Progenitor cell of endocrine pancreas (in vitro differentiated cells): ENCODE measurements around the gene GJA9. TPM values are rescaled to one million over a fixed set of nuclear protein-coding genes. Genes with fewer than 3 reads are reported as not detected.

Experiments used
- DNase-seq: peaks from one replicate; pipeline ENCODE4 v3.0.0; 2021; ENCODE audit warnings: low spot score; ENCODE audit not compliant: unreplicated experiment
- H3K27ac Mint-ChIP-seq: 2 replicates; pipeline ENCODE4 v1.8.0; 2021; ENCODE audit warnings: mild to moderate bottlenecking, moderate library complexity, mixed read lengths
- H3K27me3 Mint-ChIP-seq: 2 replicates; pipeline ENCODE4 v1.8.0; 2021; ENCODE audit warnings: mixed read lengths
- H3K36me3 Mint-ChIP-seq: 2 replicates; pipeline ENCODE4 v1.8.0; 2022; ENCODE audit warnings: mixed read lengths; ENCODE audit not compliant: insufficient read depth
- H3K4me1 Mint-ChIP-seq: 2 replicates; pipeline ENCODE4 v1.8.0; 2021; ENCODE audit warnings: low read depth, mixed read lengths
- H3K4me3 Mint-ChIP-seq: 2 replicates; pipeline ENCODE4 v1.8.0; 2021; ENCODE audit warnings: low read depth, mild to moderate bottlenecking, moderate library complexity, mixed read lengths
- H3K9me3 Mint-ChIP-seq: 2 replicates; pipeline ENCODE4 v1.8.0; 2021; ENCODE audit warnings: low read depth, mixed read lengths
- total RNA-seq: library from RNA; stranded (reverse); gene quantifications from 2 replicates; pipeline ENCODE4 v1.2.1, GENCODE V29; 2021
- TF ChIP-seq, protein P1 (sequence below): fragments of 200-600 bp; sonication (generic); IDR thresholded peaks from one replicate; pipeline ENCODE4 v1.5.0; 2021; ENCODE audit warnings: antibody characterized with exemption, mild to moderate bottlenecking; ENCODE audit not compliant: unreplicated experiment

GJA9 gene
- total RNA-seq, 1 donor from 2014 or later = not detected

DNA sequence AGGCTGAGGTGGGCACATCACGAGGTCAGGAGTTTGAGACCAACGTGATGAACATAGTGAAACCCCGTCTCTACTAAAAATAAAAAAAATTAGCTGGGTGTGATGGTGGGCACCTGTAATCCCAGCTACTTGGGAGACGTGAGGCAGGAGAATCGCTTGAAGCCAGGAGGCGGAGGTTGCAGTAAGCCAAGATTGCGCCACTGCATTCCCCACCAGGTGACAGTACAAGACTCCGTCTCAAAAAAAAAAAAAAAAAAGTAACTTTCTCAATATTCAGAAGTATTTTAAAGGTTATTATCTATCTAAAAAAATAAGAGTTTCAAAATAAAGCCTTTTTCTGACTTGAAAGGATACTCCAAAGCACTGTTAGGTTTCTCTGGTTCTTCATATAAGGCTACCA is 14.2 kb downstream of the GJA9 start:
- no peaks in the 10 kb centered on the region for H3K27me3 Mint-ChIP-seq
- peaks cover 1% of the 10 kb centered on the region for H3K36me3 Mint-ChIP-seq
- H3K4me3 Mint-ChIP-seq = no peak overlapping the region
- DNase-seq = no peak
- H3K9me3 Mint-ChIP-seq = no peaks in the 10 kb centered on the region
- H3K27ac Mint-ChIP-seq = no peak overlapping the region
- TF ChIP-seq, protein P1, sequence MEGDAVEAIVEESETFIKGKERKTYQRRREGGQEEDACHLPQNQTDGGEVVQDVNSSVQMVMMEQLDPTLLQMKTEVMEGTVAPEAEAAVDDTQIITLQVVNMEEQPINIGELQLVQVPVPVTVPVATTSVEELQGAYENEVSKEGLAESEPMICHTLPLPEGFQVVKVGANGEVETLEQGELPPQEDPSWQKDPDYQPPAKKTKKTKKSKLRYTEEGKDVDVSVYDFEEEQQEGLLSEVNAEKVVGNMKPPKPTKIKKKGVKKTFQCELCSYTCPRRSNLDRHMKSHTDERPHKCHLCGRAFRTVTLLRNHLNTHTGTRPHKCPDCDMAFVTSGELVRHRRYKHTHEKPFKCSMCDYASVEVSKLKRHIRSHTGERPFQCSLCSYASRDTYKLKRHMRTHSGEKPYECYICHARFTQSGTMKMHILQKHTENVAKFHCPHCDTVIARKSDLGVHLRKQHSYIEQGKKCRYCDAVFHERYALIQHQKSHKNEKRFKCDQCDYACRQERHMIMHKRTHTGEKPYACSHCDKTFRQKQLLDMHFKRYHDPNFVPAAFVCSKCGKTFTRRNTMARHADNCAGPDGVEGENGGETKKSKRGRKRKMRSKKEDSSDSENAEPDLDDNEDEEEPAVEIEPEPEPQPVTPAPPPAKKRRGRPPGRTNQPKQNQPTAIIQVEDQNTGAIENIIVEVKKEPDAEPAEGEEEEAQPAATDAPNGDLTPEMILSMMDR = no peak
- H3K4me1 Mint-ChIP-seq = peaks cover 4% of the 10 kb centered on the region

DNA sequence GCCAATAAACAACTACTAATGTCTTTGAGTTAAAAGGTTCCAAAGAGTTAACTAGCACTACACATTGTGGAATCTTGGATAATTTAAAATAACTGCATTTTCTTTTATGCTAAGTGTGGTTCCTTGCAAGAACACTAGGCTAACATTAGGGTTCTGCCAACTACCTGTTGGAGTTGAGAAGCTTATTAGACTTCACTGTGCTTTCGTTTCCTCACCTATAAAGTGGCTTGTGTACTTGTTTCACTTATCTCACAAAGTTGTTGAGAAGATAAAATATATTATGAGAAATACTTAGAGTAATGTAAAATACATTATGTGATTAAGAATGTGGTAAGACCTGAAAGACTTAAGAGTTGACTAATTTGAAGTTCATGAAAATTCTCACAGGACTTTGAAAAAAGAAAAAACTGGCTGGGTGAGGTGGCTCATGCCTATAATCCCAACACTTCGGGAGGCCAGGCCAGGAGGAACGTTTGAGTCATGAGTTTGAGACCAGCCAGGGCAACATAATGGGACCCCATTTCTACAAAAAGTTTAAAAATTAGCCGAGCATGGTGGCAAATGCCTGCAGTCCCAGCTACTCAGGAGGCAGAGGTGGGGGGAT is 16.2 kb downstream of the GJA9 start:
- no peak overlapping the region for H3K27ac Mint-ChIP-seq
- H3K4me1 Mint-ChIP-seq = peaks cover 10% of the 10 kb centered on the region
- TF ChIP-seq, protein P1 = no peak
- no peak for DNase-seq
- no peaks in the 10 kb centered on the region for H3K27me3 Mint-ChIP-seq
- H3K36me3 Mint-ChIP-seq = peaks cover 1% of the 10 kb centered on the region
- no peaks in the 10 kb centered on the region for H3K9me3 Mint-ChIP-seq
- no peak overlapping the region for H3K4me3 Mint-ChIP-seq

DNA sequence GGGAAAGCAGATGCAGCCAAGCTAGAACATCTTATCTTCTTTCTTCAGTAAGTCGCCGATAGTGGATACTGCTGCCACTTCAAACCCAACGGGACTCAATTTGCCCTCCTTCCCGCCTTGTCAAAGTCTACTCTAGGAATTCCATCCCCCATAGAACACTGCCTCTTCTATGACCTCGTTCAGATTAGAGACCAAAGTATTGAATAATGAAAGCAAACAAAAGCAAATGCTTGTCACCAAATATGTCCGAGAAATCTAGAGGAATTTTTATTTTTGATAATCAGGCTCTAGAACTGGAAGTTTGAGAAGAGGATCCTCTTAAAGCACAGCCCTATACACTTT is 21.0 kb downstream of the GJA9 start:
- Mint-ChIP-seq H3K27ac (peak overlapping the region; percentile 90), H3K9me3 (no peaks in the 10 kb centered on the region), H3K4me3 (peak overlapping the region; percentile 91), H3K4me1 (peaks cover 24% of the 10 kb centered on the region), H3K36me3 (peaks cover 3% of the 10 kb centered on the region), H3K27me3 (no peaks in the 10 kb centered on the region)
- TF ChIP-seq, protein P1 = no peak
- no peak for DNase-seq

DNA sequence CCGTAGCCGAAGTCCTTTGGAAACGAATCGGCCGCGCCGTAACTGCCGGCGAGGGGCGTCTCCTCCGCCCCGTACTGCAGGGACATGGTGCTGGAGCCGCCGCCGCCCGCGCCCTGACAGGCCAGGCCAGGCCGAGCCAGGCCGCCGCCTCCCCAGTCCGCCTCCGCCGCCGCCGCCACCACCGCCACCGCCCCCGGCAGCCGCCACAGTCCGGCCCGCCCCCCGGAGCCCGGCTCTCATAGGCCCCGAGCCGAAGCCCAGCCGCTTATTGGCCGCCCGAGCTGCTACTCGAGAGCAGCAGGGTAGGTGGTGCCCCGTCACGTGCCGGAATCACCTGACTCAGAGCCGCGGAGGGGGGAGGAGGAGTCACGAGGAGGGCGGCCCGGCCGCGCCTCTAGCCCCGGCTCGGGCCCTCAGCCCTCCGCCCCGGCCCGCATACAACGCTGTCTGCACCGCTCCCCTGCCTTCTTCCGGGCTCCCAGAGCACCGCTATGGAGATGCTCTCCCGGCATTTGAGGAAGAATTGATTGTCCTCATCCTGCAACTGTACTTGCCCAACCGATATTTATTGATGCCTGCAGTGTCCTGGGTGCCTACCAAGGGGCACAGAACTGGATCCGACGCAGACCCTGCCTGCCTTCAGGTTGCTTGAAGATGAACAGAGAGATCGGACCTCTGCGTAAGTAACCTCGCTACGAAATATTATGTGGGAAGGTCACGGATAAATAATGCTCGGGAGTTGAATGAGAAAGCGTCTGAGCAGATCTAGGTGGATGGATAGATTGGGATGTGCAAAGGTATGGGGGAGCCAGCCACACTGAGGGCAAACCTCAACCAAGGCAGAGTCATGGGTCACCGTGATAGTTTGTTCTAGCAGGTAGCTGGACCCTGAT is 21.6 kb downstream of the GJA9 start, which contains the start of gene RRAGC:
RRAGC (minus strand) TSS at position 212 of the 893 bp plus-strand sequence; CDS start at position 86, 126 bp downstream.
- Mint-ChIP-seq H3K9me3 (no peaks in the 10 kb centered on the region), H3K27ac (peak within 1 kb of the TSS; percentile 94), H3K27me3 (no peaks in the 10 kb centered on the region), H3K36me3 (peaks cover 7% of the 10 kb centered on the region), H3K4me1 (peaks cover 24% of the 10 kb centered on the region), H3K4me3 (peak within 1 kb of the TSS; percentile 91)
- DNase-seq = peak; percentile 98
- TF ChIP-seq, protein P1 = no peak

DNA sequence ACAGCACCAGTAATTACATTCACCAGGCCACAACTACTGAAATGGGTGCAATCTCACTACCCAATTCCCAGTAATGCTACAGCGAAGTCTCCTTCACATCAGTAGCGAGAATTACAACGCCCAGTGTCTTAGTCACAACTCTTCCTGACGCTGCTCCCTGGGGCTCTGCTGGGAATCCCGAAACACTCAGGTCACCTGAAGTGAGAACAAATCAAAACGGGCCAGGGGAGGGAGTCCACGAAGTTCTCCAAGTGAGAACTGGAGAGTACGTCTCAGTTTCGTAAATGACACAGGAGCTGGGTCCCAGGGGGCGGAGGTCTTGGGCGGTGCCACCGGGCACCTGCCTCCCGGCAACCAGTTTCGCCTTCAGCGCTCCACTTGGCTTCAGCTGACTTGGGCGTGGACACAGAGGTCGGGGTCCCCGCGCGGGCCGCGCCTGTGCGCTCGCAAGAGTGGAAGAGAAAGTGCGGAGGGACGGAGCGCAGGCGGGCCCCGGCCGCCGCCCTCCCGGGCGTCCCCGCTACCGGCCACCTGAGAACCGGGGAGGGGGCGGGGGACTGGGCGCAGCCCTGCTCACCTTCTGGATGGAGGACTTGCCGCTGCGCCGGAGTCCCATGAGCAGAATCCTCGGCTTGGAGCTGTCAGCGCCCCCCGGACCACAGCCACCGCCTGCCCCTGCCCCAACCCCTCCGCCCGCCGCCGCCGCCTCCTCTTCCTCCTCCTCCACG is 22.4 kb downstream of the GJA9 start:
- Mint-ChIP-seq H3K36me3 (peaks cover 8% of the 10 kb centered on the region), H3K27ac (peak overlapping the region; percentile 94), H3K4me3 (peak overlapping the region; percentile 91), H3K9me3 (no peaks in the 10 kb centered on the region), H3K4me1 (peaks cover 24% of the 10 kb centered on the region), H3K27me3 (no peaks in the 10 kb centered on the region)
- TF ChIP-seq, protein P1 = no peak
- DNase-seq = no peak
